OCI-M1 (cell line): Measurements from ENCODE around the gene MYOZ3.
A peak's percentile ranks its signal among the peaks of the same experiment; 100 is the strongest.

Experiments used
- DNase-seq: peaks from one replicate; lab custom pipeline; 2025; lab: John Stamatoyannopoulos, UW

MYOZ3 gene

GRCh38 chr5:150700594-150701377, 39.7 kb downstream of the MYOZ3 start, which contains the start of gene RBM22:
Gene RBM22, minus strand, starts transcription at chr5:150701062. Its CDS starts 77 bp downstream, at chr5:150700985.
- peak; percentile 97 for DNase-seq

GRCh38 chr5:150703762-150704161, 42.7 kb downstream of the MYOZ3 start:
- peak; percentile 38 for DNase-seq

GRCh38 chr5:150706776-150707390, 45.8 kb downstream of the MYOZ3 start:
- DNase-seq = no peak

- peak; percentile 16 for DNase-seq
These were observed 49.1 kb downstream of the MYOZ3 start for GRCh38 chr5:150710165-150710564.

- DNase-seq = no peak
These were observed 62.8 kb downstream of the MYOZ3 start for GRCh38 chr5:150723845-150724244.
